HG02759 (cell line): Measurements from ENCODE around the gene SPATA24.
"Not testable (repeated sequence)": the region's sequence is repeated elsewhere in the genome, so short reads cannot be mapped to it uniquely, and the experiment has no call there.

Experiments used
- ATAC-seq: cut with Tn5 transposase; IDR thresholded peaks from one replicate; pipeline ENCODE4 v1.9.1; 2021; ENCODE audit warnings: mild to moderate bottlenecking, moderate library complexity; ENCODE audit not compliant: unreplicated experiment

Gene SPATA24

DNA sequence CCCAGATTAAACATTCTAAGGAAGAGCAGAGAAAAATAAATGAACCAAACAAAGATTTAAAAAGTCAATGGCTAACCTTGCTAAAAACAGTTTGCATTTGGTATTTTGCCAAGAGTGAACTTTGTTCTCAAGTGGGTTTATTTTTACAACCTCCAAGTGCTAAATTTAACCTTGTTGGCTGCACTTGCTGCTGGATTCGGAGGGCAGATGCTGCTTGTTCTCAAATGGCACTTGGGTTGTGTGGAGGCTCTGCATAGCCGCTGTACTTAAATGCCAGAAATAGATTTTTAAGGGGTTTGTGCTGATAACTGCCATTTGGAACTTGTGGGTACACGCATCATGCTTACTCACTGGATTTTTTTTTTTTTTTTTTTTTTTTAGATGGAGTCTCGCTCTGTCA is 13.3 kb upstream of the SPATA24 start:
- no peak for ATAC-seq

- ATAC-seq = no peak
Measured at GRCh38 chr5:139416651-139417050, 12.8 kb upstream of the SPATA24 start.

DNA sequence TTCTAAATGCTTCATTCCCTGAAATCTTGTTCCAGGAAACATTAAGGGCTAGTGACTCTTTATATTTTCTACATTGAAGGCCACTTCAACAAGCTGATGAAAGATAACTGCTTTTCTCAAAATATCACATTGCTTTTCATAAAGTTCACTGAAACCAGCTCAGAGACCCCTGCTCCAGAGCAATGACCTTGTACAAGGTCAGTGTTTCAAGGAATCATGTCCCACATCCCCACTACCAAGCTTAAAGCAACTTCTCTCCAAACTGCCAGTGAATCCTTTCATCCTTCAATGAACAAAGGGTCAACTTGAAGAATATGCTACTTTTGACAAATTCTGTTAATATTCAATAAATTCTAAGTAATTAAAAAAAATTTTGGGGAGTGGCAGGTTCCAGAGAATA is 12.0 kb upstream of the SPATA24 start:
- ATAC-seq = no peak

DNA sequence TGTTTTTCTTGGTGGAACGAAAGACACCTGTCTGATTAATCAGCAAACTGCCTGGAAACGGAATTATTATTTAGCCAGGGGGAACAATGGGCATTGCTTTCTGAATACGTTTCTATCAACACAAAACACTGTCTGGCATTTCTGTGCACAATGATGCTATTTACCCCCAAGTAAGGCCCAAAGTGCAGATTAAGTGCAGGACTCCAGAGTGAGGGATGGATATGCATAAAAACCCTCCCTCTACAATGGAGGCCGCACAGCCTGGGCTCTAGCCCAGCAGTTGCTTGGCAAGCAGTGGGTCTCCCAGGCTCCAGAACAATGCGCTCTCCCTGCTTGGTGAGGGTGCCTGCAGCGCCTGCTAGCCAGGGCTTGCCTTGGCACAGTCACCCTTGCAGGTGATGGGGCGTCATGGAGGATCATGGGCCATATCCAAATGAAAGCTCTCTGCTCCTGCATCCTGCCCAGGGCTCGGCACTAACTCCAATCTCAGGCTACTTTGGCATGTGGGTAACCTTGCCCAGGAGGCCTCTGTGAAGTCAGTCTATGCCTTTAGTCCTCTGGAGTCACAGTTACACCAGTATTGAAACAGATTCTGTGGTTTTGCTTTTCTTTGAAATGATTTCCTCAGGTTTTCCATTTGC is 11.5 kb upstream of the SPATA24 start:
- ATAC-seq = no peak

DNA sequence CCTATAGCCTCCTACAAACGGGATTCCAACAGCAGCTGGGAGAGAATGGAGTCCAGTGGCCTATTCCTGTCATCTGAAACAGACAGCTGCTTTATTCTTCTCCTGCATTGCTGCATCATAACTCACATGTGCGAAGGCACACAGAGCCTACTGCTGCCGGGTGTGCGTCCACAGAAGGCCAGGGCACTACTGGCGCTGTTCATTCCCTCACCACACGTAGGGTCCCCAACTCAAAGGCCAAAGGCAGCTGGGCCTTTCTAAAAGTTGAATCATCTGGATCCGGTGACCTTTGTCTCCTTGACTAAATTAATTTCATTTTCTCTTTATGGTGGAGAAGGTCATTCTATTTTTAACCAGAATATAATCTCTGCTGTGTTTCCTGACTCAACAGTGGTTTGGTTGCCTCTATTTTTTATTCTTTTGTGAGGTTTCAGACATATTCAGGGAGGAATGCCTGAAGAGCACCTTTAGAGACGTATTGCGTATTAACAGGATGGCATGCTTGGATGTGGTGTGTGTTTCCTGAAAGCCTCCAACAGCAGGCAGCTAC is 10.8 kb upstream of the SPATA24 start:
- ATAC-seq = no peak

GRCh38 chr5:139413963-139414362 is 10.1 kb upstream of the SPATA24 start:
- no peak for ATAC-seq

DNA sequence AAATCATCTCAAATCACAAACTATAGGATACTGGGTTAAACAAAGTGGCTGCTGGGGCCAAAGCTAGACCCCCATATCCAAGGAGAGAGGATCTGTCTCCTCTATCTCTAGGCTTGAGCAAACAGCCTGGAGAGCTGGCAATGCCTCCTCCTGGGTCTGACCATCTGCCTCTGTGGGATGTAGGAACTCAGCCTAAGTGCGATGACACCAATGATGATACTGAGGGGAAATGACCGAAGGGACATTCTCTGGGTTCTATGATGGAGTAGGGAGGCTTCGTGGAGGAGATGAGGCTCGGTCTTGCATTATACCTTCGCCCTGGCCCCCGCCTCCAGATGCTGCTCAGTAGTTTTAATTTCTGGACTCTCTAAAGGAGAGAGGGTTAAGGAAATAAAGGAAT is 9.3 kb upstream of the SPATA24 start:
- ATAC-seq = no peak

DNA sequence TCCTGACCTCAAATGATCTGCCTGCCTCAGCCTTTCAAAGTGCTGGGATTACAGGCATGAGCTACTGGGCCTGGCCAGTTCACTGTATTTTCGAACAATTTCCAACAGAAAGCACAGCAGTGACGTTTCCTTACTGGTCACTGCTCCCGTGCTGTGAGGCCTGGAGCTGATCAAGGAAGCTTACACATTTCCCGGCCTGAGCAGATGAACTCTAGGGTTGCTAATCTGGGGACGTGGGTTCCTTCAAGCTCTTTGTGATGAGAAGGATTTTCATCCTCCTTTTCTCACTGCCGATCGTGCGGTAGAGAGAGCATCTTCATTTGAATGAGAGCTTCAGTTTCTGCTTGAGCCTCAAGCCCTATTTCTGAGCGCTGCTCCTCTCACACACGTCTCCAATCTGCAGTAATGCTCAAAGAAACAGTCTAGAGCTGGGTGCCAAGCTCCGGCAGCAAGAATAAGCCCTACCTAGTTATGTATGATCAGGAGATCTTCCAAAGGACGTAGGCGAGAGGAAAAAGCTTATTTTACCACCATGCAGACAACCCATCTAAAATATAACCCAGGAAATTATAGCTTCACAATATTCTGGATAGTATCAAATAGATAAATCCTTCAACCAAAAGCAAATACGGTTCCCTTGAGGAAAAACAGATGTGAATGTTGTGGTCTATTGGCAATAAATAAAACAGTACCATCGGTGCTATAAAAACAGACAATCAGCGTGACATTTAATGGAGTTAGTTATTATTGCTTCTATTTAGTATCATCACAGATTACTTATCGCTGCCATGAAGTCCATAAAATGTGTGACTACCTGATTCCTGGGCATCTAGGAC is 7.3 kb upstream of the SPATA24 start:
- no peak for ATAC-seq

DNA sequence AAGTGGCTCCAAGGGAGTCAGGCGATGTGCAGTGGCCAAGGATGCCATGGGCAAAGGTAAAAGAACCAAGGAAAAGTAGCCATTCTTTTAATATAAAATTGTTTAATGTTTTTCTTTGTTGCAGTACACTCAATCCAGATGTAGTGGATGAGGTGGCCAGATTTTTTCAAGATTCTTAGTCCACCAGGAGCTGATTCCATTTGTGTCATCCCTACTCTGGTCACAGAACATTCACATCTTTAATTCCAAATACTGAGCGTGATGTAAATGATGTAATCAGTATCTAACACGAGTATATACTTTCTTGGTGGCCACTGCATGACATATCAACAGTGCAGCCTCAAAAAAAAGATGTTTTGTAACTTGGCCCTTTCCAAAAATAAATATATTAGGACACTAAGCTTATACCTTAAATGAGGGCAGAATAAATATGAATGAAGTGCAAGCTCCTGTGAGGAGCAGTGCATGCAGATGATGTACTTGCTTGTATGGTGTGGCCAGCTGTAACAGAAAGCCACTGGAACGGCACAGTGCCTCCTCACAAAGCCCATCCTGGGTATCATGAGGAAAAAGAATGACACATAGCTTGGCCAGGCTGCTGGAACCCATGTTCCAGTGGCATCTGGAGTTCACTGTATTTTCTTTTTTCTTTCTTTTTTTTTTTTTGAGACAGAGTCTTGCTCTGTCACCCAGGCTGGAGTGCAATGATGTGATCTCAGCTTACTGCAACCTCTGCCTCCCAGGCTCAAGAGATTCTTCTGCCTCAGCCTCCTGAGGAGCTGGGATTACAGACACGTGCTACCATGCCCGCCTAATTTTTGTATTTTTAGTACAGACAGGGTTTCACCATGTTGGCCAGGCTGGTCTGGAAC is 6.5 kb upstream of the SPATA24 start:
- ATAC-seq = no peak

DNA sequence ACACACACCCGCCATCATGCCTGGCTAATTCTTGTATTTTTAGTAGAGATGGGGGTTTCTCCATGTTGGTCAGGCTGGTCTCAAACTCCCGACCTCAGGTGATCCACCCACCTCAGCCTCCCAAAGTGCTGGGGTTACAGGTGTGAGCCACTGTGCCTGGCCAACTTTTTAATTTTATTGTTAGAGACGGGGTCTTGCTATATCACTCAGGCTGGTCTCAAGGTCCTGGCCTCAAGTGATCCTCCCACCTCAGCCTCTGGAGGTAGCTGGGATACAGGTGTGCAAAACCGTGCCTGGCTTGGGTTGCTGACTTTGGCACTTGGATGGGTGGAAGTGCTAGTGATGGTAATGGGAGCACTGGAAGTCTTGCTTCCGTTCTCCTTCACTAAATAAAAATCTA is 5.2 kb upstream of the SPATA24 start:
- ATAC-seq = not testable (repeated sequence)

DNA sequence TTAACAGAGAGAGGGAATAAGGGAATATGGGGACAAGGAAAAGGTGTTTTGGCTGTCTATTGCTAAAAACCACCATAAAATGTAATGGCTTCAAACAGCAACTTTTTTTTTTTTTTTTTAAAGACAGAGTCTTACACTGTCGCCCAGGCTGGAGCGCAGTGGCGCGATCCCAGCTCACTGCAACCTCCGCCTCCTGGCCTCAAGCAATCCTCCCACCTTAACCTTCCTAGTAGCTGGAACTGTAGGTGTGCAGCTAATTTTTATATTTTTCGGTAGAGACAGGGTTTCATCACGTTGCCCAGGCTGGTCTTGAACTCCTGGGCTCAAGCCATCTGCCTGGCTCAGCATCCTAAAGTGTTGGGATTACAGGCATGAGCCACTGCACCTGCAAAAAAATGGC is 4.3 kb upstream of the SPATA24 start:
- no peak for ATAC-seq

DNA sequence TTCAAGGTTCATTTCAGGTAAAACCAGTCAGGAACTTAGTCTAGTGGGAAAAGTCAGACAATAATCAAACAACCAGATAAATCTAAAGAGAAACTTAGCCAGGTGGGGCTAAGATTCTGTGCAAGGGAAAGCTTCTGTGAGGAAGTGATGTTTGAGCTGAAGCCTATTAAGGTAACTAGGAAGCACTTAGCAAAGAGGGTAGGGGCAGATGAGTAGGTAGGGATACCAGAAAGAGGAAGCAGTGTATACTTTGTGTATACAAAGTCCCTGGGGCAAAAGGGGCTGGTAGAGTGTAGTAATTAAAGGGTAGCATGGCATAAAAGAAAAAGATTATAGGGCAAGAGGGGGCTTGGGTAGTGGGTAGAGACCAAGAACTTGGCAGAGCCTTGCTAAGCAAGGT is 3.6 kb upstream of the SPATA24 start:
- no peak for ATAC-seq

DNA sequence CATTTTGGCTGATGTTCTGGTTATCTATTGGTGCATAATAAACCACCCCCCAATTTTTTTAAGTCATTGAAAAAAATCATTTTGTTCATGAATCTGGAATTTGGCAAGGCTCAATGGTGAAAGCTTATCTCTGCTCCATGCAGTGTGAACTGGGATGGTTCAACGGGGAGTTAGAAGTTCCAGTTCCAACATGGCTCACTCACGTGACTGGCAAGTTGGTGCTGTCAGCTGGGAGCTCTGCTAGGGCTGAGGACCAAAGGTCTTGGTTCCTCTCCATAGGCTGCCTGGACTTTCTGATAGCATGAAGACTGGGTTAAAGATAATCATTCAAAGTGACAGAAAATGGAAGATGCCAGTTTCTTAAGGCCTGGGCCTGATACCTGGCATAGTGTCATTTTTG is 3.1 kb upstream of the SPATA24 start:
- no peak for ATAC-seq

- no peak for ATAC-seq
Measured at GRCh38 chr5:139404484-139404840, 573 bp upstream of the SPATA24 start.

- no peak for ATAC-seq
Measured at GRCh38 chr5:139403418-139403786, 487 bp downstream of the SPATA24 start.

DNA sequence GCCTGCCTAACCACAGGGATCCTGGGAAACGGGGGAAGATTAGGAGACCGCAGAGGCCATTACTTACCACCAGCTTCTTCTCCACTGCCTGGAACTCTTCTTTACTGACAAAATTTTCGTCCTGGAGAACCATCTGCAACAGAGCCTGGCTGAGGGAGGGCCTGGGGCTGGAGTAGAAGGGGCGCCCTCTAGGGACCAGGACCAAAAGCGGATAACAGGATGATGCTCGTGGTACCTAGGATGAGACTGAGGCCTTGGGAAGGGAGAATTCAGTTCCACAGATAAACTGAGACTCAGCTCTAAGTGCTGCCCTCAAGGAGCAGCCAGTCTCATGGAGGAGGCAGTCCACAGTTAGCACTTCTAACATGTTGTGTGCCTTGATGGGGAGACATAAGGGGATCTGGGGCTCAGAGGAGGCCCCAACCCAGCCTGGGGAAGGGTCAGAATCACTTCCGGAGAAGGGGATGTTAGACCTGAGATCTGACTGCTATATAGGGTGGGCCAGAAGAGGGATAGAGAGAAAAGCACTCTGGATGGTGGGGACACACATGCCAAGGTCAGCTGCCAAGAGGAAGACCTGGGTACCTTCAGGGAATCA is 1.2 kb downstream of the SPATA24 start:
- no peak for ATAC-seq

DNA sequence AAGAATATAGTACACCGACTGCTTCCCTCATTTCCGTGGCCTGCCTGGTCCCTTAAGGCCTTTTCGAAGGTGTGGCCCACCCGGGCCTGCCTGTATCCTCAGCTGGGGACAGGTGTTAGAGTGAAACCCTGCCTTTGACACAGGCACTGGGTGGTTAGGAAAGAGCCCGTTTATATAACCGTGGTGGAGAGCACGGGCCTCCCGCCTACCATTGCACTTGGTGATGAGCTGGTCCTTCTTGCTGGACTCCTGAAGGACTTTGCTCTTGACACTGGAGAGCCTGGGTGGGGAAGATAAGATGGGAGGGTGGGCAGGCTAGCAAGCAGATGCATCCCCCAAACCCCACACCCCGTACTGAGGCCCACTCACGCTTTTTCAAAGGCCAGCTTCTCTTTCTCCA is 2.3 kb downstream of the SPATA24 start:
- no peak for ATAC-seq

DNA sequence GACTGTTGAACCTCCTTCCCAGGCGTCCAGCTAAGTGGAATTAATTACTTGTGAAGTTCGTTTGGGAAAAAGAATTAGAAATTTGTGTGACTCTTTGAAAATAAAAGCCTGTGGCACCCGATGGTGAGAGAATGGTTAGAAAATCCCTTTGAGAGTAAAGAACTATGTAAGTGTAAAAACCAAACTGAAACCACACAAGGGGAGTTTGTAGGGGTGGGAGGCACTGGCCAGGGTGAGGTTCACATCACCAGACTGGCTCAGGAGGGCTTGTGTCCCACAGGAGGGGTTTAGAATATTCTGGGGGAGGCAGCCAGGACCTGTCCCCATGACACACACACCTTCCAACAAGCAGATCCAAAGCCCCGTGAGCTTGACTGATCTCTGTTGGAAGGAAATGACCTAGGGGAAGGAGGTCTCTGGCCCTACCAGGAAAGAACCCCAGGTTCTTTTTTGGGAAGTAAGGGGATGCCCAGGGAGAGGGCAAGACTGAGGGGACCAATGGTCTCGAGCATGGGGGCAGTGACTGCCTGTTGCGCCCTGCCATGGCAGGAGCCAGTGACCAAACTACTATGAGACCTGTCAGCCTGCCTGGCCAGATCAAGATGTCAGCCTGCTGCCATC is 4.3 kb downstream of the SPATA24 start:
- ATAC-seq = peak; percentile 34

GRCh38 chr5:139397921-139398320 is 6.0 kb downstream of the SPATA24 start:
- ATAC-seq = no peak

GRCh38 chr5:139396691-139397090 is 7.2 kb downstream of the SPATA24 start:
- ATAC-seq = no peak
